Body of pancreas (tissue), 4 donors: ENCODE results near the gene C1D.

ENCODE experiments used
- CTCF ChIP-seq, 7 experiments: fragments of 450-650 bp in 4 of 7; fragments of 200-600 bp in 3 of 7; sonication (generic) in 3 of 7; IDR thresholded peaks; one replicate each; pipeline ENCODE4 v1.5.1; 2016 to 2019; ENCODE audit warnings: antibody characterized with exemption in 7 of 7
- POLR2A ChIP-seq, 3 donors: fragments of 450-650 bp; IDR thresholded peaks; one replicate each; pipeline ENCODE4 v1.6.1; 2016; ENCODE audit warnings: antibody characterized with exemption in 3 of 3, mild to moderate bottlenecking in 2 of 3

- TF ChIP-seq CTCF (IDR thresholded peaks at IDR 0.05) (no peak), POLR2A (IDR thresholded peaks at IDR 0.05) (no peak)
Measured at GRCh38 chr2:68046642-68047240, 16.1 kb downstream of the C1D start.
